Fibroblast of lung (primary cell): ENCODE data around the gene EYS. TPM values are rescaled to one million over a fixed set of nuclear protein-coding genes. Genes with fewer than 3 reads are reported as not detected.

Experiments
- DNase-seq, 2 donors: peaks; one replicate each; pipeline versions ENCODE4 v3.0.0 to v3.0.0-alpha.2; 2010; ENCODE audit warnings: low read depth in 2 of 2
- H2AFZ ChIP-seq: 2 replicates; pipeline ENCODE4 v1.5.1; 2012; ENCODE audit warnings: low read length, control low read depth, inconsistent platforms
- H3K27ac ChIP-seq: 2 replicates; pipeline ENCODE4 v1.5.1; 2011; ENCODE audit warnings: low read length, control low read depth; ENCODE audit not compliant: insufficient read depth
- H3K27me3 ChIP-seq: 2 replicates; pipeline ENCODE4 v1.5.1; 2011; ENCODE audit warnings: mild to moderate bottlenecking, low read length; ENCODE audit not compliant: control insufficient read depth, insufficient read depth
- H3K36me3 ChIP-seq: 2 replicates; pipeline ENCODE4 v1.5.1; 2011; ENCODE audit warnings: low read length; ENCODE audit not compliant: control insufficient read depth, insufficient read depth
- H3K4me1 ChIP-seq: 2 replicates; pipeline ENCODE4 v1.5.1; 2011; ENCODE audit warnings: low read length; ENCODE audit not compliant: control insufficient read depth, insufficient read depth; ENCODE audit errors: extremely low read depth
- H3K4me2 ChIP-seq: 2 replicates; pipeline ENCODE4 v1.5.1; 2011; ENCODE audit warnings: low read length, control low read depth; ENCODE audit not compliant: insufficient read depth; ENCODE audit errors: extremely low read depth
- H3K4me3 ChIP-seq, 4 experiments: fragments of 200-600 bp in 1 of 4; sonication (generic) in 1 of 4; replicated peaks in 1 of 4; 2 replicates each; pipeline ENCODE4 v1.5.1; 2011 to 2016; ENCODE audit warnings: low read length in 4 of 4, low read depth in 3 of 4, mild to moderate bottlenecking in 3 of 4, control low read depth in 2 of 4, inconsistent platforms in 1 of 4, mixed read lengths in 1 of 4; ENCODE audit not compliant: insufficient read depth in 1 of 4; ENCODE audit errors: control extremely low read depth in 1 of 4
- H3K79me2 ChIP-seq: 2 replicates; pipeline ENCODE4 v1.5.1; 2012; ENCODE audit warnings: mild to moderate bottlenecking, low read length, inconsistent platforms; ENCODE audit not compliant: control insufficient read depth, insufficient read depth
- H3K9ac ChIP-seq: 2 replicates; pipeline ENCODE4 v1.5.1; 2011; ENCODE audit warnings: mild to moderate bottlenecking, low read length, control low read depth; ENCODE audit not compliant: insufficient read depth
- H3K9me3 ChIP-seq: 2 replicates; pipeline ENCODE4 v1.5.1; 2012; ENCODE audit warnings: low read depth, low read length; ENCODE audit not compliant: control insufficient read depth, insufficient read depth
- H4K20me1 ChIP-seq: 2 replicates; pipeline ENCODE4 v1.5.1; 2011; ENCODE audit warnings: low read length; ENCODE audit not compliant: control insufficient read depth, insufficient read depth; ENCODE audit errors: extremely low read depth
- CTCF ChIP-seq, 2 donors: IDR thresholded peaks in 1 of 2; conservative IDR thresholded peaks in 1 of 2; 1 replicate in 1 of 2; 2 replicates in 1 of 2; pipeline ENCODE4 v1.5.1; 2011 to 2012; ENCODE audit warnings: low read length in 2 of 2, control low read depth in 1 of 2, inconsistent platforms in 1 of 2, low read depth in 1 of 2, mild to moderate bottlenecking in 1 of 2
- EZH2 ChIP-seq: IDR thresholded peaks from 2 replicates; pipeline ENCODE4 v1.5.1; 2012; ENCODE audit warnings: low read length, control low read depth, mild to moderate bottlenecking; ENCODE audit errors: missing control alignments
- polyA plus RNA-seq, 2 donors: library from polyadenylated mRNA; depleted of rRNA in 1 of 2; stranded (reverse) in 1 of 2; unstranded in 1 of 2; fragments of >200 nt; gene quantifications; 2 replicates each; pipeline ENCODE4 v1.2.1, GENCODE V29; 2011 to 2012; ENCODE audit warnings: missing spikeins in 1 of 2
- total RNA-seq: library from RNA; depleted of rRNA; stranded (reverse); fragments of >200 nt; gene quantifications from 2 replicates; pipeline ENCODE4 v1.2.1, GENCODE V29; 2014

EYS gene
- total and polyA plus RNA-seq, 2 donors (not counting 1 experiment from before 2014, with no cell fraction given), result under 0.01 TPM; not detected in 1

- peak; percentile 16 to 71 for DNase-seq
- H3K36me3 ChIP-seq, result no peaks in the 10 kb centered on the region
- no peaks in the 10 kb centered on the region for H3K27me3 ChIP-seq
- H3K4me3 ChIP-seq, result no peak overlapping the region
- no peaks in the 10 kb centered on the region for H4K20me1 ChIP-seq
- no peak overlapping the region for H3K9ac ChIP-seq
- TF ChIP-seq CTCF (conservative IDR thresholded peaks at IDR 0.05 in 1 of 2, IDR thresholded peaks at IDR 0.05 in 1 of 2; ENCODE audit: low read depth in 1 of 2, low read length in 2 of 2) (no peak), EZH2 (no peak)
- no peaks in the 10 kb centered on the region for H3K4me1 ChIP-seq
- no peaks in the 10 kb centered on the region for H3K9me3 ChIP-seq
- H3K79me2 ChIP-seq, result no peaks in the 10 kb centered on the region
- no peak overlapping the region for H3K4me2 ChIP-seq
- H3K27ac ChIP-seq, result no peak overlapping the region
- H2AFZ ChIP-seq, result no peak overlapping the region
These were observed 536.8 kb downstream of the EYS start for GRCh38 chr6:65170273-65170672.

- Histone ChIP-seq H3K4me3 (no peak overlapping the region), H3K79me2 (no peaks in the 10 kb centered on the region), H3K27ac (no peak overlapping the region), H3K9me3 (no peaks in the 10 kb centered on the region), H3K36me3 (no peaks in the 10 kb centered on the region), H2AFZ (no peak overlapping the region), H3K9ac (no peak overlapping the region), H3K27me3 (no peaks in the 10 kb centered on the region), H4K20me1 (no peaks in the 10 kb centered on the region), H3K4me2 (no peak overlapping the region), H3K4me1 (no peaks in the 10 kb centered on the region)
- TF ChIP-seq CTCF (conservative IDR thresholded peaks at IDR 0.05 in 1 of 2, IDR thresholded peaks at IDR 0.05 in 1 of 2; ENCODE audit: low read depth in 1 of 2, low read length in 2 of 2) (no peak), EZH2 (no peak)
- peak in 1 of 2 donors; percentile 50 for DNase-seq
These were observed 545.4 kb downstream of the EYS start for GRCh38 chr6:65161661-65162060.

- no peak for TF ChIP-seq CTCF (conservative IDR thresholded peaks at IDR 0.05 in 1 of 2, IDR thresholded peaks at IDR 0.05 in 1 of 2; ENCODE audit: low read depth in 1 of 2, low read length in 2 of 2)
- Histone ChIP-seq H3K4me2 (no peak overlapping the region), H3K4me1 (no peaks in the 10 kb centered on the region), H3K27ac (no peak overlapping the region), H4K20me1 (no peaks in the 10 kb centered on the region), H2AFZ (no peak overlapping the region), H3K4me3 (no peak overlapping the region), H3K27me3 (no peaks in the 10 kb centered on the region), H3K36me3 (no peaks in the 10 kb centered on the region), H3K9ac (no peak overlapping the region), H3K9me3 (no peaks in the 10 kb centered on the region), H3K79me2 (no peaks in the 10 kb centered on the region)
- no peak for DNase-seq
These were observed 550.0 kb downstream of the EYS start for GRCh38 chr6:65157025-65157424.
